A549 (cell line): Measurements from ENCODE around the gene CFD. TPM values are rescaled to one million over a fixed set of nuclear protein-coding genes. Genes with fewer than 3 reads are reported as not detected.
A peak's percentile ranks its signal among the peaks of the same experiment; 100 is the strongest.

Source experiments
- ATAC-seq, 2 experiments: fragments of 200-7000 bp in 1 of 2; fragments of >200 bp in 1 of 2; cut with Nextera tagmentation in 1 of 2; cut with Tn5 transposase in 1 of 2; 3 replicates each; pipeline versions ENCODE4 v1.8.0 to v1.9.1; 2018 to 2020; ENCODE audit warnings: mild to moderate bottlenecking in 1 of 2, moderate library complexity in 1 of 2
- CTCF ChIA-PET: fragments of 300-600 bp; sonication (Branson Sonifier 250); formaldehyde crosslinking; extraction: SDS; loops from one replicate; lab custom pipeline; 2021; ENCODE audit warnings: antibody characterized with exemption, inconsistent platforms; lab: Yijun Ruan, JAX
- POLR2A ChIA-PET: fragments of 350-600 bp; formaldehyde crosslinking; extraction: SDS; loops from one replicate; lab custom pipeline; 2021; ENCODE audit warnings: antibody characterized with exemption, inconsistent platforms; lab: Yijun Ruan, JAX
- DNase-seq, 2 experiments: peaks; one replicate each; pipeline versions ENCODE4 v3.0.0 to v3.0.0-alpha.2; 2011 to 2016; ENCODE audit warnings: low read depth in 1 of 2, low spot score in 1 of 2
- FAIRE-seq: peaks from 2 replicates; lab custom pipeline; 2011; peaks lifted over from hg19 to GRCh38; lab: Jason Lieb, UNC
- H3K27ac ChIP-seq, 2 experiments: fragments of >200 bp; sonication (Bioruptor Twin); formaldehyde crosslinking; 3 replicates each; pipeline ENCODE4 v1.5.1; 2016 to 2017
- H3K4me1 ChIP-seq: fragments of >200 bp; sonication (Bioruptor Twin); formaldehyde crosslinking; 3 replicates; pipeline ENCODE4 v1.6.1; 2016
- H3K4me2 ChIP-seq: fragments of >200 bp; sonication (Bioruptor Twin); formaldehyde crosslinking; 3 replicates; pipeline ENCODE4 v1.6.1; 2016
- H3K4me3 ChIP-seq: fragments of >200 bp; sonication (Bioruptor Twin); formaldehyde crosslinking; 3 replicates; pipeline ENCODE4 v1.5.1; 2016
- H3K9me3 ChIP-seq: fragments of >200 bp; sonication (Bioruptor Twin); formaldehyde crosslinking; 3 replicates; pipeline ENCODE4 v1.6.1; 2016
- ATOH8 ChIP-seq: fragments of 250-450 bp; sonication (Bioruptor Pico); IDR thresholded peaks from 2 replicates; pipeline ENCODE4 v1.5.0; 2020; ENCODE audit warnings: low read depth, mild to moderate bottlenecking, moderate library complexity
- CBX2 ChIP-seq: fragments of 200-600 bp; sonication (generic); IDR thresholded peaks from 2 replicates; pipeline ENCODE4 v1.6.1; 2016; ENCODE audit warnings: low read depth, mild to moderate bottlenecking, borderline replicate concordance
- CBX8 ChIP-seq: fragments of 200-600 bp; sonication (generic); IDR thresholded peaks from 2 replicates; pipeline ENCODE4 v1.6.1; 2016
- CEBPB ChIP-seq, 2 experiments: fragments of >200 bp in 1 of 2; sonication (Bioruptor Twin) in 1 of 2; formaldehyde crosslinking in 1 of 2; IDR thresholded peaks; 2 replicates each; pipeline ENCODE4 v1.6.1; 2012 to 2016
- CTCF ChIP-seq: fragments of >200 bp; sonication (Bioruptor Twin); formaldehyde crosslinking; IDR thresholded peaks from 3 replicates; pipeline ENCODE4 v1.5.1; 2016
- E2F6 ChIP-seq: IDR thresholded peaks from 2 replicates; pipeline ENCODE4 v1.6.1; 2012; ENCODE audit warnings: low read depth, borderline replicate concordance
- ELK1 ChIP-seq: fragments of 150-350 bp; IDR thresholded peaks from 2 replicates; pipeline ENCODE4 v1.6.1; 2014; ENCODE audit warnings: low read depth, mild to moderate bottlenecking, low read length
- EP300 ChIP-seq, 2 experiments: fragments of >200 bp; sonication (Bioruptor Twin); formaldehyde crosslinking; IDR thresholded peaks; 2 replicates in 1 of 2; 3 replicates in 1 of 2; pipeline ENCODE4 v1.6.1; 2016 to 2017
- FOSB ChIP-seq: fragments of 250-450 bp; sonication (Bioruptor Pico); IDR thresholded peaks from 2 replicates; pipeline ENCODE4 v1.5.0; 2020; ENCODE audit warnings: mild to moderate bottlenecking, moderate library complexity
- GATA3 ChIP-seq: IDR thresholded peaks from 2 replicates; pipeline ENCODE4 v1.6.1; 2012; ENCODE audit warnings: borderline replicate concordance
- HEYL ChIP-seq: fragments of 250-450 bp; sonication (Bioruptor Pico); IDR thresholded peaks from 2 replicates; pipeline ENCODE4 v1.8.0; 2021; ENCODE audit warnings: mild to moderate bottlenecking, moderate library complexity
- HOXB13 ChIP-seq: fragments of 250-450 bp; sonication (Bioruptor Pico); IDR thresholded peaks from 2 replicates; pipeline ENCODE4 v1.5.0; 2020; ENCODE audit warnings: low read depth, mild to moderate bottlenecking, moderate library complexity
- KDM1A ChIP-seq: fragments of 200-600 bp; sonication (generic); IDR thresholded peaks from 2 replicates; pipeline ENCODE4 v1.6.1; 2016; ENCODE audit warnings: low read depth, mild to moderate bottlenecking
- KDM5A ChIP-seq: fragments of 200-600 bp; sonication (generic); IDR thresholded peaks from 2 replicates; pipeline ENCODE4 v1.6.1; 2016; ENCODE audit warnings: antibody characterized with exemption, mild to moderate bottlenecking
- MAFK ChIP-seq: fragments of 450-650 bp; IDR thresholded peaks from 2 replicates; pipeline ENCODE4 v1.6.1; 2014; ENCODE audit not compliant: partially characterized antibody
- MAZ ChIP-seq: fragments of 150-350 bp; IDR thresholded peaks from 2 replicates; pipeline ENCODE4 v1.6.1; 2014; ENCODE audit warnings: antibody characterized with exemption, low read depth, low read length, borderline replicate concordance
- NPAS2 ChIP-seq: fragments of 250-450 bp; sonication (Bioruptor Pico); IDR thresholded peaks from 2 replicates; pipeline ENCODE4 v1.8.0; 2022; ENCODE audit warnings: mild to moderate bottlenecking, moderate library complexity, borderline replicate concordance
- PBX3 ChIP-seq: IDR thresholded peaks from 2 replicates; pipeline ENCODE4 v1.6.1; 2012
- POLR2A ChIP-seq: IDR thresholded peaks from 2 replicates; pipeline ENCODE4 v1.6.1; 2012; ENCODE audit warnings: mild to moderate bottlenecking, low read length
- RAD21 ChIP-seq, 2 experiments: fragments of >200 bp in 1 of 2; sonication (Bioruptor Twin) in 1 of 2; formaldehyde crosslinking in 1 of 2; IDR thresholded peaks in 1 of 2; conservative IDR thresholded peaks in 1 of 2; 2 replicates in 1 of 2; 3 replicates in 1 of 2; pipeline ENCODE4 v1.6.1; 2012 to 2018; ENCODE audit warnings: inconsistent platforms in 1 of 2
- SREBF2 ChIP-seq: fragments of 450-650 bp; IDR thresholded peaks from 2 replicates; pipeline ENCODE4 v1.6.1; 2014; ENCODE audit warnings: mild to moderate bottlenecking, moderate library complexity
- TFCP2L1 ChIP-seq: fragments of 250-450 bp; sonication (Bioruptor Pico); IDR thresholded peaks from 2 replicates; pipeline ENCODE4 v1.5.0; 2021; ENCODE audit warnings: mild to moderate bottlenecking
- TP53 ChIP-seq: fragments of 250-450 bp; sonication (Bioruptor Pico); IDR thresholded peaks from 2 replicates; pipeline ENCODE4 v1.5.0; 2021; ENCODE audit warnings: mild to moderate bottlenecking, moderate library complexity
- ZNF302 ChIP-seq: fragments of 250-450 bp; sonication (Bioruptor Pico); IDR thresholded peaks from 2 replicates; pipeline ENCODE4 v1.9.0; 2021; ENCODE audit warnings: inconsistent platforms, mild to moderate bottlenecking, moderate library complexity
- WGBS: methylation state at CpG from one replicate; pipeline ENCODE4 v1.1.6; 2017; ENCODE audit errors: missing lambda C conversion rate; 5-methylcytosine and 5-hydroxymethylcytosine counted together
- polyA minus RNA-seq: library from RNA; depleted of rRNA, polyadenylated mRNA; stranded (reverse); fragments of >200 nt; gene quantifications from 2 replicates; pipeline ENCODE4 v1.2.3, GENCODE V29; 2011; rRNA and poly(A)+ RNA removed
- polyA plus RNA-seq, 4 experiments: library from polyadenylated mRNA; depleted of rRNA in 3 of 4; stranded (reverse); fragments of >200 nt; fragmentation: RNase III in 1 of 4; extraction: RNeasy Plus Mini Kit Qiagen cat#74134 plus additional on column Dnase treatment in 1 of 4; gene quantifications; 2 replicates in 3 of 4; 3 replicates in 1 of 4; pipeline ENCODE4 v1.2.3, GENCODE V29; 2011 to 2017

The CFD gene
- polyA plus RNA-seq (2011; rRNA removed) = 7.6 TPM in 2 replicates
- polyA plus RNA-seq (2012; cell fraction: cytosol; rRNA removed) = 20.5 and 36.1 TPM in 2 replicates
- polyA plus RNA-seq (2012; cell fraction: nucleus; rRNA removed) = 19.4 and 48.1 TPM in 2 replicates
- polyA plus RNA-seq (2017; fragmentation: RNase III; extraction: RNeasy Plus Mini Kit Qiagen cat#74134 plus additional on column Dnase treatment) = 13.8 to 14.8 TPM (median 14.3 TPM) in 3 replicates
- polyA minus RNA-seq = 3.1 and 3.9 TPM in 2 replicates

DNA sequence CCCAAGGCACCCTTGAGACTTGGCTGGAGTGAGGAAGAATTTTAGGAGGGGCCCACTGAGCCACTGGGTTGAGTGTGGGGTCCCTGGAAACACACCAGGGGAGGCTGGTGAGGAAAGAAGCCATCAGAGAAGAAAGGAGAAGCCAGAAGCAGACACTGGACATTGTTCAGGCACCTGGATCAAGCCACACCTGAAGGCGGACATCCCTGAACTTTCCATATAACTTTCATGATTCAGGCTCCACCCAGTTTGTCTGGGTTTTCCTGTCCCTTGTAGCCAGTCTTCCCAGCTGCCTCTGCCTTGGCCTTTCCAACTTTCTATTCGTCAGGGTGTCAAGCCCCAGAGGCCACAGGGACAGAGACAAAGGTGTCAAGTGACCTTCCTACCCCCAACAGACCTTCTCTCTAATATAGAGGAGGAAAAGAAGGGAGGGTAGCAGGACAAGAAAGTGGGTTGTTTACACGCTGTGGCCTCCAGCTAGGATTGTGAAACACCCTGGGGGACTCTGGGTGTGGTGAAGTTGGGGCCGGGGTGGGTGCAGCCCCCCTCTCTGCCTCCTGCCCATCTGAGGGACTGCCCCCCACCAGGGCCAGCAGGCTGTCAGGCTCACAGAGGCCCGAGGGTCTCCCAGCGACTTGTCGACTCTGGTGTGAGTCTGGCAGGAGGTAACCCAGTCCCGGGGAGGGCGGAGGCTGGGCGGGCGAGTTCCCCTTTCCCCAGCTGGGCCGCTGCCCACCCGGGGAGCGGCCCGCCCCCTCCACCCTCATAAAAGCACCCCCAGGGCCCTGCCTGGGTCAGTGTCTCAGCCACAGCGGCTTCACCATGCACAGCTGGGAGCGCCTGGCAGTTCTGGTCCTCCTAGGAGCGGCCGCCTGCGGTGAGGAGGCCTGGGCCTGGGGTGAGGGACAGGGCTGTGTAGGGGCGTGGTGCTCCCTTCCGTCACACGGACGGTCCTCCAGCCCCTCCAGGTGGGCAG lies at the start of gene CFD:
CFD (plus strand) TSS at position 797 of the 976 bp plus-strand sequence; CDS start at position 823, 26 bp downstream.
- H3K4me2 ChIP-seq = peak within 1 kb of the TSS; percentile 76
- POLR2A ChIA-PET = no interaction called here
- 26% methylated on average over 10 of the region's 24 CpGs for WGBS
- DNase-seq (no peak), ATAC-seq (peak; percentile 21 to 37; a peak in 3 of 6 replicates), FAIRE-seq (no peak)
- CTCF ChIA-PET = interaction anchor here (0.8 to 2.1 kb wide), 4 partner anchors 8 to 64 kb away, joined by 3 to 5 read pairs (median 4); no protein-coding TSS in a partner anchor
- H3K4me3 ChIP-seq = peak within 1 kb of the TSS; percentile 80
- TF ChIP-seq CTCF (no peak), POLR2A (peak; percentile 27; the same call in 1 of the 2 replicates), CBX2 (no peak), CEBPB (IDR thresholded peaks at IDR 0.05) (peak; percentile 20 to 65; a peak in 2 of 4 replicates)
- peak within 1 kb of the TSS; percentile 87 to 97 for H3K27ac ChIP-seq
- H3K4me1 ChIP-seq = peaks cover 19% of the 10 kb centered on the region
- no peaks in the 10 kb centered on the region for H3K9me3 ChIP-seq

DNA sequence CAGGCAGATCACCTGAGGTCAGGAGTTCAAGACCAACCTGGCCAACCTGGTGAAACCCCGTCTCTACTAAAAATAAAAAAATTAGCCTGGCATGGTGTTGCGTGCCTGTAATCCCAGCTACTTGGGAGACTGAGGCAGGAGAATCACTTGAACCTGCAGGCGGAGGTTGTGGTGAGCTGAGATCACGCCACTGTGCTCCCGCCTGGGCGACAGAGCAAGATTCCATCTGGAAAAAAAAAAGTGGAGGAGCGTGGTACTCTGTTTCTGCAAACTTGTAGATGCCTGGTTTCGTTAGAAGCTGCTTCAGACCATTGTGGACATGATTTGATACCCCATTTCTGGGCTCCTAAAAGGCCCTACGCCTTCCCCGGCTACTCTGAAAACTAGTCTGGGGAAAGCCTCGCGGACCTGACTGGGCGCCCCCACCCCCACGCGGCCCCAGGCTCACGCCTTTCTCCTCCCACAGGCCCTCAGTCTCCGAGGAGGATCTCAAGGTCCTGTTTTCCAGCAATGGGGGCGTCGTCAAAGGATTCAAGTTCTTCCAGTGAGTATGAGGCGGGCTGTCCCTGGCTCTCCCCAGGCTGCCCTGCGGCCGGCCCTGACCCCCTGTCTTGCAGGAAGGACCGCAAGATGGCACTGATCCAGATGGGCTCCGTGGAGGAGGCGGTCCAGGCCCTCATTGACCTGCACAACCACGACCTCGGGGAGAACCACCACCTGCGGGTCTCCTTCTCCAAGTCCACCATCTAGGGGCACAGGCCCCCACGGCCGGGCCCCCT lies 49.2 kb upstream of the CFD start:
- DNase-seq = no peak
- 85% methylated on average over 21 of the region's 30 CpGs for WGBS
- no peak for ATAC-seq
- no peaks in the 10 kb centered on the region for H3K4me1 ChIP-seq
- TF ChIP-seq RAD21 (conservative IDR thresholded peaks at IDR 0.05 in 1 of 2, IDR thresholded peaks at IDR 0.05 in 1 of 2) (no peak), POLR2A (no peak)
- ChIA-PET POLR2A (no interaction called here), CTCF (interaction anchor here (0.6 kb wide), 1 partner anchor 19 kb away, joined by 3 read pairs; no protein-coding TSS in a partner anchor)
- no peak for FAIRE-seq
- H3K27ac ChIP-seq = no peak overlapping the region
- no peaks in the 10 kb centered on the region for H3K9me3 ChIP-seq
- H3K4me3 ChIP-seq = no peak overlapping the region
- no peak overlapping the region for H3K4me2 ChIP-seq

DNA sequence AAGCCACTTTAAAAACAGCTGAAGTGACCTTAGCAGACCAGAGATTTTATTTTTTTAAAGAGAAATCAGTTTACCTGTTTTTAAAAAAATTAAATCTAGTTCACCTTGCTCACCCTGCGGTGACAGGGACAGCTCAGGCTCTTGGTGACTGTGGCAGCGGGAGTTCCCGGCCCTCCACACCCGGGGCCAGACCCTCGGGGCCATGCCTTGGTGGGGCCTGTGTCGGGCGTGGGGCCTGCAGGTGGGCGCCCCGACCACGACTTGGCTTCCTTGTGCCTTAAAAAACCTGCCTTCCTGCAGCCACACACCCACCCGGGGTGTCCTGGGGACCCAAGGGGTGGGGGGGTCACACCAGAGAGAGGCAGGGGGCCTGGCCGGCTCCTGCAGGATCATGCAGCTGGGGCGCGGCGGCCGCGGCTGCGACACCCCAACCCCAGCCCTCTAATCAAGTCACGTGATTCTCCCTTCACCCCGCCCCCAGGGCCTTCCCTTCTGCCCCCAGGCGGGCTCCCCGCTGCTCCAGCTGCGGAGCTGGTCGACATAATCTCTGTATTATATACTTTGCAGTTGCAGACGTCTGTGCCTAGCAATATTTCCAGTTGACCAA lies 48.5 kb upstream of the CFD start:
- no peak for DNase-seq
- Histone ChIP-seq H3K4me1 (no peaks in the 10 kb centered on the region), H3K27ac (no peak overlapping the region), H3K9me3 (no peaks in the 10 kb centered on the region), H3K4me3 (no peak overlapping the region), H3K4me2 (no peak overlapping the region)
- ChIA-PET CTCF (no interaction called here), POLR2A (no interaction called here)
- no peak for ATAC-seq
- 88% methylated on average over 23 of the region's 25 CpGs for WGBS
- FAIRE-seq = no peak
- TF ChIP-seq TP53 = no peak
- TF ChIP-seq HEYL = no peak
- TF ChIP-seq HOXB13 (CRISPR knock-in tag) = no peak
- no peak for TF ChIP-seq NPAS2 (CRISPR knock-in tag)
- no peak for TF ChIP-seq E2F6
- no peak for TF ChIP-seq EP300 (IDR thresholded peaks at IDR 0.05)
- TF ChIP-seq FOSB (CRISPR knock-in tag) = no peak
- TF ChIP-seq GATA3 = no peak
- no peak for TF ChIP-seq ZNF302 (CRISPR knock-in tag)
- TF ChIP-seq MAZ = no peak
- no peak for TF ChIP-seq PBX3
- TF ChIP-seq ELK1 = no peak
- TF ChIP-seq MAFK = no peak
- TF ChIP-seq CBX8 = no peak
- TF ChIP-seq TFCP2L1 (CRISPR knock-in tag) = no peak
- TF ChIP-seq SREBF2 = no peak
- no peak for TF ChIP-seq KDM1A
- no peak for TF ChIP-seq KDM5A
- no peak for TF ChIP-seq ATOH8 (CRISPR knock-in tag)
